GM12878 (cell line): ENCODE measurements around the gene ARAP1. TPM values are rescaled to one million over a fixed set of nuclear protein-coding genes. Genes with fewer than 3 reads are reported as not detected.
A peak's percentile ranks its signal among the peaks of the same experiment; 100 is the strongest.

Experiments used
- BCLAF1 ChIP-seq: fragments of 450-650 bp; IDR thresholded peaks from 2 replicates; pipeline ENCODE4 v1.6.1; 2017; ENCODE audit warnings: antibody characterized with exemption, mild to moderate bottlenecking, moderate library complexity
- CBFB ChIP-seq: IDR thresholded peaks from 2 replicates; pipeline ENCODE4 v1.6.1; 2016; ENCODE audit warnings: antibody characterized with exemption, low read depth
- CEBPB ChIP-seq, 2 experiments: fragments of 150-350 bp in 1 of 2; IDR thresholded peaks; 2 replicates each; pipeline ENCODE4 v1.6.1; 2012 to 2014; ENCODE audit warnings: low read depth in 2 of 2, low read length in 2 of 2, borderline replicate concordance in 1 of 2, inconsistent platforms in 1 of 2
- IKZF1 ChIP-seq: fragments of 450-650 bp; conservative IDR thresholded peaks from 2 replicates; pipeline ENCODE4 v1.6.1; 2017; ENCODE audit warnings: antibody characterized with exemption, mild to moderate bottlenecking
- KAT2A ChIP-seq: conservative IDR thresholded peaks from 2 replicates; pipeline ENCODE4 v1.6.1; 2011; ENCODE audit warnings: low read depth, low read length; ENCODE audit not compliant: control insufficient read depth
- LARP7 ChIP-seq: fragments of 450-650 bp; IDR thresholded peaks from 2 replicates; pipeline ENCODE4 v1.6.1; 2017; ENCODE audit warnings: mild to moderate bottlenecking
- MTA2 ChIP-seq: fragments of 450-650 bp; IDR thresholded peaks from 2 replicates; pipeline ENCODE4 v1.6.1; 2016; ENCODE audit warnings: low read depth, mild to moderate bottlenecking, moderate library complexity
- RB1 ChIP-seq: fragments of 450-650 bp; formaldehyde crosslinking; IDR thresholded peaks from 2 replicates; pipeline ENCODE4 v1.6.1; 2017; ENCODE audit warnings: mild to moderate bottlenecking, borderline replicate concordance
- RCOR1 ChIP-seq: conservative IDR thresholded peaks from 2 replicates; pipeline ENCODE4 v1.6.1; 2012; ENCODE audit warnings: low read depth, low read length, improper control_type of control experiment
- RELA ChIP-seq: fragments of 450-650 bp; IDR thresholded peaks from 2 replicates; pipeline ENCODE4 v1.8.0; 2014; ENCODE audit warnings: borderline replicate concordance; ENCODE audit not compliant: partially characterized antibody
- SIX5 ChIP-seq: IDR thresholded peaks from 2 replicates; pipeline ENCODE4 v1.6.1; 2011; ENCODE audit warnings: mild to moderate bottlenecking, low read depth, low read length, moderate library complexity; ENCODE audit not compliant: severe bottlenecking
- SMARCA5 ChIP-seq: fragments of 450-650 bp; IDR thresholded peaks from 2 replicates; pipeline ENCODE4 v1.6.1; 2017; ENCODE audit warnings: mild to moderate bottlenecking
- SMC3 ChIP-seq: IDR thresholded peaks from 2 replicates; pipeline ENCODE4 v1.6.1; 2011; ENCODE audit warnings: low read length, improper control_type of control experiment, borderline replicate concordance
- SREBF1 ChIP-seq: IDR thresholded peaks from 2 replicates; pipeline ENCODE4 v1.6.1; 2012; ENCODE audit warnings: mild to moderate bottlenecking, low read length
- polyA plus RNA-seq, 11 experiments: library from polyadenylated mRNA; depleted of rRNA in 4 of 11; unstranded in 6 of 11; stranded (reverse) in 5 of 11; fragments of >200 nt; fragmentation: Nextera tagmentation in 4 of 11; fragmentation: Illumina TruSeq in 1 of 11; extraction: Ambion mirVana in 4 of 11; extraction: Trizol in 1 of 11; gene quantifications; 1 replicate in 1 of 11; 2 replicates in 10 of 11; pipeline versions ENCODE4 v1.2.1 to v1.2.3, GENCODE V29; 2011 to 2016; ENCODE audit warnings: inconsistent platforms in 2 of 11, missing spikeins in 2 of 11, low read depth in 1 of 11
- total RNA-seq, 4 experiments: library from RNA; depleted of rRNA in 3 of 4; stranded (reverse); fragments of >200 nt in 3 of 4; fragmentation: Illumina TruSeq in 1 of 4; extraction: Trizol in 1 of 4; gene quantifications; 2 replicates each; pipeline versions ENCODE4 v1.2.1 to v1.2.3, GENCODE V29; 2013 to 2021
- TF ChIP-seq, protein P1 (sequence below): fragments of 450-650 bp; formaldehyde crosslinking; IDR thresholded peaks from 2 replicates; pipeline ENCODE4 v1.4.0; 2022; ENCODE audit warnings: mild to moderate bottlenecking, moderate library complexity
- TF ChIP-seq, protein P2 (sequence below): fragments of 450-650 bp; IDR thresholded peaks from 2 replicates; pipeline ENCODE4 v1.6.1; 2017; ENCODE audit warnings: mild to moderate bottlenecking, low read depth, inconsistent platforms; ENCODE audit not compliant: poor library complexity, severe bottlenecking
- TF ChIP-seq, protein P3 (sequence below): IDR thresholded peaks from 2 replicates; pipeline ENCODE4 v1.6.1; 2011; ENCODE audit warnings: borderline replicate concordance, low read depth, mild to moderate bottlenecking, moderate library complexity, mixed read lengths, low read length; ENCODE audit not compliant: insufficient read depth; ENCODE audit errors: extremely low read length

Gene ARAP1
- total and polyA plus RNA-seq, 10 of the 15 experiments (the other 5 are each of a cell fraction or from before 2014, with no cell fraction given), result 0.55 to 102 (median 51.0) TPM

- TF ChIP-seq CEBPB (IDR thresholded peaks at IDR 0.05; ENCODE audit: borderline replicate concordance in 1 of 2, low read depth in 2 of 2, low read length in 2 of 2), result no peak
- 0 out of 2 replicates have a peak, but pooled peaks have one; percentile 25 for TF ChIP-seq IKZF1
- 0 out of 2 replicates have a peak, but pooled peaks have one; percentile 55 for TF ChIP-seq SMARCA5
- TF ChIP-seq, protein P1, sequence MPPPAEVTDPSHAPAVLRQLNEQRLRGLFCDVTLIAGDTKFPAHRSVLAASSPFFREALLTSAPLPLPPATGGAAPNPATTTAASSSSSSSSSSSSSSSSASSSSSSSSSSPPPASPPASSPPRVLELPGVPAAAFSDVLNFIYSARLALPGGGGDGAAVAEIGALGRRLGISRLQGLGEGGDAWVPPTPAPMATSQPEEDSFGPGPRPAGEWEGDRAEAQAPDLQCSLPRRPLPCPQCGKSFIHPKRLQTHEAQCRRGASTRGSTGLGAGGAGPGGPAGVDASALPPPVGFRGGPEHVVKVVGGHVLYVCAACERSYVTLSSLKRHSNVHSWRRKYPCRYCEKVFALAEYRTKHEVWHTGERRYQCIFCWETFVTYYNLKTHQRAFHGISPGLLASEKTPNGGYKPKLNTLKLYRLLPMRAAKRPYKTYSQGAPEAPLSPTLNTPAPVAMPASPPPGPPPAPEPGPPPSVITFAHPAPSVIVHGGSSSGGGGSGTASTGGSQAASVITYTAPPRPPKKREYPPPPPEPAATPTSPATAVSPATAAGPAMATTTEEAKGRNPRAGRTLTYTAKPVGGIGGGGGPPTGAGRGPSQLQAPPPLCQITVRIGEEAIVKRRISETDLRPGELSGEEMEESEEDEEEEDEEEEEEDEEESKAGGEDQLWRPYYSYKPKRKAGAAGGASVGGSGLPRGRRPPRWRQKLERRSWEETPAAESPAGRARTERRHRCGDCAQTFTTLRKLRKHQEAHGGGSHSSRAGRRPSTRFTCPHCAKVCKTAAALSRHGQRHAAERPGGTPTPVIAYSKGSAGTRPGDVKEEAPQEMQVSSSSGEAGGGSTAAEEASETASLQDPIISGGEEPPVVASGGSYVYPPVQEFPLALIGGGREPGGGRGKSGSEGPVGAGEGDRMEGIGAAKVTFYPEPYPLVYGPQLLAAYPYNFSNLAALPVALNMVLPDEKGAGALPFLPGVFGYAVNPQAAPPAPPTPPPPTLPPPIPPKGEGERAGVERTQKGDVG, result no peak
- peak; percentile 71; the same call in 1 of the 2 replicates for TF ChIP-seq LARP7
- TF ChIP-seq CBFB, result no peak
- TF ChIP-seq MTA2, result no peak
- TF ChIP-seq RELA, result no peak
- TF ChIP-seq SMC3, result peak; percentile 78
- TF ChIP-seq RB1, result peak; percentile 71; the same call in 1 of the 2 replicates
- TF ChIP-seq, protein P2, sequence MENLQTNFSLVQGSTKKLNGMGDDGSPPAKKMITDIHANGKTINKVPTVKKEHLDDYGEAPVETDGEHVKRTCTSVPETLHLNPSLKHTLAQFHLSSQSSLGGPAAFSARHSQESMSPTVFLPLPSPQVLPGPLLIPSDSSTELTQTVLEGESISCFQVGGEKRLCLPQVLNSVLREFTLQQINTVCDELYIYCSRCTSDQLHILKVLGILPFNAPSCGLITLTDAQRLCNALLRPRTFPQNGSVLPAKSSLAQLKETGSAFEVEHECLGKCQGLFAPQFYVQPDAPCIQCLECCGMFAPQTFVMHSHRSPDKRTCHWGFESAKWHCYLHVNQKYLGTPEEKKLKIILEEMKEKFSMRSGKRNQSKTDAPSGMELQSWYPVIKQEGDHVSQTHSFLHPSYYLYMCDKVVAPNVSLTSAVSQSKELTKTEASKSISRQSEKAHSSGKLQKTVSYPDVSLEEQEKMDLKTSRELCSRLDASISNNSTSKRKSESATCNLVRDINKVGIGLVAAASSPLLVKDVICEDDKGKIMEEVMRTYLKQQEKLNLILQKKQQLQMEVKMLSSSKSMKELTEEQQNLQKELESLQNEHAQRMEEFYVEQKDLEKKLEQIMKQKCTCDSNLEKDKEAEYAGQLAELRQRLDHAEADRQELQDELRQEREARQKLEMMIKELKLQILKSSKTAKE, result no peak
- TF ChIP-seq SIX5, result no peak
- no peak for TF ChIP-seq BCLAF1
- no peak for TF ChIP-seq RCOR1
- no peak for TF ChIP-seq SREBF1
- no peak for TF ChIP-seq KAT2A
- TF ChIP-seq, protein P3, sequence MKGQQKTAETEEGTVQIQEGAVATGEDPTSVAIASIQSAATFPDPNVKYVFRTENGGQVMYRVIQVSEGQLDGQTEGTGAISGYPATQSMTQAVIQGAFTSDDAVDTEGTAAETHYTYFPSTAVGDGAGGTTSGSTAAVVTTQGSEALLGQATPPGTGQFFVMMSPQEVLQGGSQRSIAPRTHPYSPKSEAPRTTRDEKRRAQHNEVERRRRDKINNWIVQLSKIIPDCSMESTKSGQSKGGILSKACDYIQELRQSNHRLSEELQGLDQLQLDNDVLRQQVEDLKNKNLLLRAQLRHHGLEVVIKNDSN, result no peak
Measured at GRCh38 chr11:72642884-72643522, 109.2 kb downstream of the ARAP1 start (continued).
